ENCODE results near the gene C17orf100. TPM values are rescaled to one million over a fixed set of nuclear protein-coding genes. Genes with fewer than 3 reads are reported as not detected.
A peak's percentile ranks its signal among the peaks of the same experiment; 100 is the strongest.

C17orf100 gene
- total and polyA plus RNA-seq, 2 of the 13 experiments (the other 11 are each of a cell fraction or from before 2014, with no cell fraction given) = 3.6 to 8.7 TPM

DNA sequence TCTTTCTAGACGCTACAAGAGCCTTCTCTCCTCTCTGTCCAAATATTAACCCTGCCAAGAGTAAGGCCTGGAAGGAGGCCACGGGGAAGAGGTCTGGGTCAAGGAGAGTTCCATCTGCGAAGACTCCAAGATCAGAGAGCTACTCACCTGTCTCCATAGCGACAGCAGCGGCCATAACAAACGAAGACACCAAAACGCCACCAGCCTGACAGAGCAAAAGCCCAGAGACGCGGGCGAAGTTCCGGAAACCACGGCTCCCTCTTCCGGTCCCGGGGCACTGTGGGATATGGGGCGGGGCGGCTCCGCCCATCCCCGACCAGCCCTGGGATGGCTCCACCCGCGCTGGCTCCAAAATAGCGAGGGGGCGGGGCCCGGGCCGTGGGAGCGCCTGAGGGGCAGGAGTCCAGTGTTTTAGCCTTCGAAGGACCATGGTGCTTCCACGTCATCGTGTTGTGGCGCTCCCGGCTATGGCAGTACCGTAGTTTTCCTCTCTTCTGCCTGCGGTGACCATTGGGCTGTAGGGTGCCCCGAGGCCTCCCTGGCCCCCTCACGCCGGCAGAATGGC lies at the start of gene C17orf100, which contains the start of gene MED31 (continued):
- TF ChIP-seq, protein P1, sequence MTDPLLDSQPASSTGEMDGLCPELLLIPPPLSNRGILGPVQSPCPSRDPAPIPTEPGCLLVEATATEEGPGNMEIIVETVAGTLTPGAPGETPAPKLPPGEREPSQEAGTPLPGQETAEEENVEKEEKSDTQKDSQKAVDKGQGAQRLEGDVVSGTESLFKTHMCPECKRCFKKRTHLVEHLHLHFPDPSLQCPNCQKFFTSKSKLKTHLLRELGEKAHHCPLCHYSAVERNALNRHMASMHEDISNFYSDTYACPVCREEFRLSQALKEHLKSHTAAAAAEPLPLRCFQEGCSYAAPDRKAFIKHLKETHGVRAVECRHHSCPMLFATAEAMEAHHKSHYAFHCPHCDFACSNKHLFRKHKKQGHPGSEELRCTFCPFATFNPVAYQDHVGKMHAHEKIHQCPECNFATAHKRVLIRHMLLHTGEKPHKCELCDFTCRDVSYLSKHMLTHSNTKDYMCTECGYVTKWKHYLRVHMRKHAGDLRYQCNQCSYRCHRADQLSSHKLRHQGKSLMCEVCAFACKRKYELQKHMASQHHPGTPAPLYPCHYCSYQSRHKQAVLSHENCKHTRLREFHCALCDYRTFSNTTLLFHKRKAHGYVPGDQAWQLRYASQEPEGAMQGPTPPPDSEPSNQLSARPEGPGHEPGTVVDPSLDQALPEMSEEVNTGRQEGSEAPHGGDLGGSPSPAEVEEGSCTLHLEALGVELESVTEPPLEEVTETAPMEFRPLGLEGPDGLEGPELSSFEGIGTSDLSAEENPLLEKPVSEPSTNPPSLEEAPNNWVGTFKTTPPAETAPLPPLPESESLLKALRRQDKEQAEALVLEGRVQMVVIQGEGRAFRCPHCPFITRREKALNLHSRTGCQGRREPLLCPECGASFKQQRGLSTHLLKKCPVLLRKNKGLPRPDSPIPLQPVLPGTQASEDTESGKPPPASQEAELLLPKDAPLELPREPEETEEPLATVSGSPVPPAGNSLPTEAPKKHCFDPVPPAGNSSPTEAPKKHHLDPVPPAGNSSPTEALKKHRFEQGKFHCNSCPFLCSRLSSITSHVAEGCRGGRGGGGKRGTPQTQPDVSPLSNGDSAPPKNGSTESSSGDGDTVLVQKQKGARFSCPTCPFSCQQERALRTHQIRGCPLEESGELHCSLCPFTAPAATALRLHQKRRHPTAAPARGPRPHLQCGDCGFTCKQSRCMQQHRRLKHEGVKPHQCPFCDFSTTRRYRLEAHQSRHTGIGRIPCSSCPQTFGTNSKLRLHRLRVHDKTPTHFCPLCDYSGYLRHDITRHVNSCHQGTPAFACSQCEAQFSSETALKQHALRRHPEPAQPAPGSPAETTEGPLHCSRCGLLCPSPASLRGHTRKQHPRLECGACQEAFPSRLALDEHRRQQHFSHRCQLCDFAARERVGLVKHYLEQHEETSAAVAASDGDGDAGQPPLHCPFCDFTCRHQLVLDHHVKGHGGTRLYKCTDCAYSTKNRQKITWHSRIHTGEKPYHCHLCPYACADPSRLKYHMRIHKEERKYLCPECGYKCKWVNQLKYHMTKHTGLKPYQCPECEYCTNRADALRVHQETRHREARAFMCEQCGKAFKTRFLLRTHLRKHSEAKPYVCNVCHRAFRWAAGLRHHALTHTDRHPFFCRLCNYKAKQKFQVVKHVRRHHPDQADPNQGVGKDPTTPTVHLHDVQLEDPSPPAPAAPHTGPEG (CRISPR knock-in tag; IDR thresholded peaks at IDR 0.05) = no peak
- no peak for TF ChIP-seq ZNF282 (IDR thresholded peaks at IDR 0.05; ENCODE audit: partially characterized antibody)
- TF ChIP-seq HNRNPK (IDR thresholded peaks at IDR 0.05; ENCODE audit: low read depth, low read length, poor library complexity, severe bottlenecking) = no peak
- TF ChIP-seq, protein P2, sequence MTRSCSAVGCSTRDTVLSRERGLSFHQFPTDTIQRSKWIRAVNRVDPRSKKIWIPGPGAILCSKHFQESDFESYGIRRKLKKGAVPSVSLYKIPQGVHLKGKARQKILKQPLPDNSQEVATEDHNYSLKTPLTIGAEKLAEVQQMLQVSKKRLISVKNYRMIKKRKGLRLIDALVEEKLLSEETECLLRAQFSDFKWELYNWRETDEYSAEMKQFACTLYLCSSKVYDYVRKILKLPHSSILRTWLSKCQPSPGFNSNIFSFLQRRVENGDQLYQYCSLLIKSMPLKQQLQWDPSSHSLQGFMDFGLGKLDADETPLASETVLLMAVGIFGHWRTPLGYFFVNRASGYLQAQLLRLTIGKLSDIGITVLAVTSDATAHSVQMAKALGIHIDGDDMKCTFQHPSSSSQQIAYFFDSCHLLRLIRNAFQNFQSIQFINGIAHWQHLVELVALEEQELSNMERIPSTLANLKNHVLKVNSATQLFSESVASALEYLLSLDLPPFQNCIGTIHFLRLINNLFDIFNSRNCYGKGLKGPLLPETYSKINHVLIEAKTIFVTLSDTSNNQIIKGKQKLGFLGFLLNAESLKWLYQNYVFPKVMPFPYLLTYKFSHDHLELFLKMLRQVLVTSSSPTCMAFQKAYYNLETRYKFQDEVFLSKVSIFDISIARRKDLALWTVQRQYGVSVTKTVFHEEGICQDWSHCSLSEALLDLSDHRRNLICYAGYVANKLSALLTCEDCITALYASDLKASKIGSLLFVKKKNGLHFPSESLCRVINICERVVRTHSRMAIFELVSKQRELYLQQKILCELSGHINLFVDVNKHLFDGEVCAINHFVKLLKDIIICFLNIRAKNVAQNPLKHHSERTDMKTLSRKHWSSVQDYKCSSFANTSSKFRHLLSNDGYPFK (CRISPR knock-in tag; IDR thresholded peaks at IDR 0.05; ENCODE audit: borderline replicate concordance) = no peak
- TF ChIP-seq, protein P3, sequence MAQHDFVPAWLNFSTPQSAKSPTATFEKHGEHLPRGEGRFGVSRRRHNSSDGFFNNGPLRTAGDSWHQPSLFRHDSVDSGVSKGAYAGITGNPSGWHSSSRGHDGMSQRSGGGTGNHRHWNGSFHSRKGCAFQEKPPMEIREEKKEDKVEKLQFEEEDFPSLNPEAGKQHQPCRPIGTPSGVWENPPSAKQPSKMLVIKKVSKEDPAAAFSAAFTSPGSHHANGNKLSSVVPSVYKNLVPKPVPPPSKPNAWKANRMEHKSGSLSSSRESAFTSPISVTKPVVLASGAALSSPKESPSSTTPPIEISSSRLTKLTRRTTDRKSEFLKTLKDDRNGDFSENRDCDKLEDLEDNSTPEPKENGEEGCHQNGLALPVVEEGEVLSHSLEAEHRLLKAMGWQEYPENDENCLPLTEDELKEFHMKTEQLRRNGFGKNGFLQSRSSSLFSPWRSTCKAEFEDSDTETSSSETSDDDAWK (CRISPR knock-in tag; IDR thresholded peaks at IDR 0.05) = no peak
- TF ChIP-seq, protein P4, sequence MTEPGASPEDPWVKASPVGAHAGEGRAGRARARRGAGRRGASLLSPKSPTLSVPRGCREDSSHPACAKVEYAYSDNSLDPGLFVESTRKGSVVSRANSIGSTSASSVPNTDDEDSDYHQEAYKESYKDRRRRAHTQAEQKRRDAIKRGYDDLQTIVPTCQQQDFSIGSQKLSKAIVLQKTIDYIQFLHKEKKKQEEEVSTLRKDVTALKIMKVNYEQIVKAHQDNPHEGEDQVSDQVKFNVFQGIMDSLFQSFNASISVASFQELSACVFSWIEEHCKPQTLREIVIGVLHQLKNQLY (CRISPR knock-in tag; IDR thresholded peaks at IDR 0.05) = no peak
- TF ChIP-seq ZSCAN21 (CRISPR knock-in tag; IDR thresholded peaks at IDR 0.05; ENCODE audit: borderline replicate concordance) = no peak
- TF ChIP-seq SNRNP70 (IDR thresholded peaks at IDR 0.05; ENCODE audit: low read depth, low read length) = no peak
- no peak for TF ChIP-seq ZNF678 (CRISPR knock-in tag; IDR thresholded peaks at IDR 0.05)
- TF ChIP-seq ZBTB21 (CRISPR knock-in tag; IDR thresholded peaks at IDR 0.05) = no peak
- TF ChIP-seq SP2 (CRISPR knock-in tag; IDR thresholded peaks at IDR 0.05) = peak; percentile 60; the same call in 1 of the 2 replicates
- no peak for TF ChIP-seq FOXK2 (IDR thresholded peaks at IDR 0.05)
- TF ChIP-seq, protein P5, sequence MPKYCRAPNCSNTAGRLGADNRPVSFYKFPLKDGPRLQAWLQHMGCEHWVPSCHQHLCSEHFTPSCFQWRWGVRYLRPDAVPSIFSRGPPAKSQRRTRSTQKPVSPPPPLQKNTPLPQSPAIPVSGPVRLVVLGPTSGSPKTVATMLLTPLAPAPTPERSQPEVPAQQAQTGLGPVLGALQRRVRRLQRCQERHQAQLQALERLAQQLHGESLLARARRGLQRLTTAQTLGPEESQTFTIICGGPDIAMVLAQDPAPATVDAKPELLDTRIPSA (CRISPR knock-in tag; IDR thresholded peaks at IDR 0.05; ENCODE audit: borderline replicate concordance) = no peak
- no peak for TF ChIP-seq ZNF558 (CRISPR knock-in tag; IDR thresholded peaks at IDR 0.05; ENCODE audit: borderline replicate concordance)
- TF ChIP-seq JUND (CRISPR knock-in tag; IDR thresholded peaks at IDR 0.05) = no peak
- TF ChIP-seq, protein P6, sequence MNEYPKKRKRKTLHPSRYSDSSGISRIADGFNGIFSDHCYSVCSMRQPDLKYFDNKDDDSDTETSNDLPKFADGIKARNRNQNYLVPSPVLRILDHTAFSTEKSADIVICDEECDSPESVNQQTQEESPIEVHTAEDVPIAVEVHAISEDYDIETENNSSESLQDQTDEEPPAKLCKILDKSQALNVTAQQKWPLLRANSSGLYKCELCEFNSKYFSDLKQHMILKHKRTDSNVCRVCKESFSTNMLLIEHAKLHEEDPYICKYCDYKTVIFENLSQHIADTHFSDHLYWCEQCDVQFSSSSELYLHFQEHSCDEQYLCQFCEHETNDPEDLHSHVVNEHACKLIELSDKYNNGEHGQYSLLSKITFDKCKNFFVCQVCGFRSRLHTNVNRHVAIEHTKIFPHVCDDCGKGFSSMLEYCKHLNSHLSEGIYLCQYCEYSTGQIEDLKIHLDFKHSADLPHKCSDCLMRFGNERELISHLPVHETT (CRISPR knock-in tag; conservative IDR thresholded peaks at IDR 0.05) = no peak
- TF ChIP-seq TSC22D2 (CRISPR knock-in tag; IDR thresholded peaks at IDR 0.05; ENCODE audit: borderline replicate concordance) = no peak
